CD4-positive, CD25-positive, alpha-beta regulatory T cell (primary cell): ENCODE measurements around the gene TUBB1. TPM values are rescaled to one million over a fixed set of nuclear protein-coding genes. Genes with fewer than 3 reads are reported as not detected.
A peak's percentile ranks its signal among the peaks of the same experiment; 100 is the strongest.

ENCODE experiments used
- ATAC-seq, 2 donors: fragments of 150-1000 bp; cut with Tn5 transposase; one replicate each; pipeline ENCODE4 v1.10.0; 2021; ENCODE audit warnings: low read depth in 2 of 2, moderate number of reproducible peaks in 2 of 2, moderate library complexity in 1 of 2
- DNase-seq, 3 donors: peaks; one replicate each; pipeline versions ENCODE4 v3.0.0 to v3.0.0-alpha.2; 2012 to 2022; ENCODE audit warnings: mixed read lengths in 1 of 3
- H3K27ac ChIP-seq: one replicate; pipeline ENCODE4 v1.7.0; 2013; ENCODE audit warnings: mild to moderate bottlenecking, low read length; ENCODE audit not compliant: insufficient read depth, poor library complexity, severe bottlenecking
- H3K27me3 ChIP-seq: one replicate; pipeline ENCODE4 v1.7.0; 2013; ENCODE audit warnings: low read length; ENCODE audit not compliant: control insufficient read depth, insufficient read depth
- H3K36me3 ChIP-seq: one replicate; pipeline ENCODE4 v1.7.0; 2013; ENCODE audit warnings: mild to moderate bottlenecking, low read length, moderate library complexity; ENCODE audit not compliant: control insufficient read depth, insufficient read depth
- H3K4me1 ChIP-seq: 2 replicates; pipeline ENCODE4 v1.7.0; 2013; ENCODE audit warnings: mild to moderate bottlenecking, low read length; ENCODE audit not compliant: insufficient read depth, control insufficient read depth, poor library complexity, severe bottlenecking
- H3K4me3 ChIP-seq: one replicate; pipeline ENCODE4 v1.7.0; 2013; ENCODE audit warnings: low read depth, mild to moderate bottlenecking, low read length, moderate library complexity
- H3K9me3 ChIP-seq, 2 experiments: 1 replicate in 1 of 2; 2 replicates in 1 of 2; pipeline ENCODE4 v1.7.0; 2013; ENCODE audit warnings: low read length in 2 of 2, mild to moderate bottlenecking in 1 of 2, moderate library complexity in 1 of 2; ENCODE audit not compliant: control insufficient read depth in 2 of 2
- H3K27ac Mint-ChIP-seq, 3 donors: one replicate each; pipeline ENCODE4 v1.8.0; 2020 to 2022; ENCODE audit warnings: mild to moderate bottlenecking in 3 of 3, mixed read lengths in 3 of 3, moderate library complexity in 2 of 3
- H3K27me3 Mint-ChIP-seq: one replicate; pipeline ENCODE4 v1.8.0; 2022; ENCODE audit warnings: mild to moderate bottlenecking, mixed read lengths
- H3K36me3 Mint-ChIP-seq: one replicate; pipeline ENCODE4 v1.8.0; 2020; ENCODE audit warnings: mixed read lengths
- H3K4me1 Mint-ChIP-seq, 4 donors: one replicate each; pipeline ENCODE4 v1.8.0; 2020 to 2022; ENCODE audit warnings: mixed read lengths in 4 of 4, mild to moderate bottlenecking in 1 of 4
- H3K4me3 Mint-ChIP-seq, 4 donors: one replicate each; pipeline ENCODE4 v1.8.0; 2020 to 2022; ENCODE audit warnings: mild to moderate bottlenecking in 4 of 4, mixed read lengths in 4 of 4, moderate library complexity in 3 of 4
- H3K9me3 Mint-ChIP-seq, 7 donors: one replicate each; pipeline ENCODE4 v1.8.0; 2020 to 2022; ENCODE audit warnings: mixed read lengths in 7 of 7, mild to moderate bottlenecking in 3 of 7, moderate library complexity in 2 of 7
- polyA plus RNA-seq, 4 donors: library from polyadenylated mRNA; unstranded; fragments of 300-500 nt; fragmentation: Illumina TruSeq; gene quantifications; one replicate each; pipeline ENCODE4 v1.2.3, GENCODE V29; 2021
- total RNA-seq: library from RNA; stranded (reverse); gene quantifications from one replicate; pipeline ENCODE4 v1.2.3, GENCODE V29; 2022

Gene TUBB1
- total and polyA plus RNA-seq, 5 donors from 2014 or later: 0.07 to 31.7 (median 0.14) TPM

- no peak for DNase-seq
- H3K36me3 Mint-ChIP-seq: no peaks in the 10 kb centered on the region
- Histone ChIP-seq H3K27me3 (peaks cover 17% of the 10 kb centered on the region), H3K4me1 (no peaks in the 10 kb centered on the region), H3K27ac (no peak overlapping the region), H3K9me3 (no peaks in the 10 kb centered on the region), H3K4me3 (no peak overlapping the region), H3K36me3 (no peaks in the 10 kb centered on the region)
- peaks cover 31% of the 10 kb centered on the region for H3K27me3 Mint-ChIP-seq
- H3K27ac Mint-ChIP-seq: no peak overlapping the region
- peaks cover 0 to 2% (median 0%) of the 10 kb centered on the region in 4 donors for H3K4me1 Mint-ChIP-seq
- H3K4me3 Mint-ChIP-seq: no peak overlapping the region
- H3K9me3 Mint-ChIP-seq: no peaks in the 10 kb centered on the region
- ATAC-seq: no peak
Measured at GRCh38 chr20:59069026-59069425, 49.8 kb downstream of the TUBB1 start.

GRCh38 chr20:59071216-59071615 lies 52.0 kb downstream of the TUBB1 start:
- ATAC-seq: no peak
- H3K27me3 ChIP-seq: peaks cover 13% of the 10 kb centered on the region
- H3K9me3 Mint-ChIP-seq: no peaks in the 10 kb centered on the region
- H3K9me3 ChIP-seq: no peaks in the 10 kb centered on the region
- DNase-seq: no peak
- H3K27me3 Mint-ChIP-seq: peaks cover 28% of the 10 kb centered on the region
- H3K27ac Mint-ChIP-seq: no peak overlapping the region
- no peaks in the 10 kb centered on the region for H3K36me3 Mint-ChIP-seq
- no peaks in the 10 kb centered on the region for H3K36me3 ChIP-seq
- H3K4me1 Mint-ChIP-seq: peaks cover 0 to 6% (median 2%) of the 10 kb centered on the region in 4 donors
- H3K27ac ChIP-seq: no peak overlapping the region
- no peaks in the 10 kb centered on the region for H3K4me1 ChIP-seq
- no peak overlapping the region for H3K4me3 Mint-ChIP-seq
- no peak overlapping the region for H3K4me3 ChIP-seq

GRCh38 chr20:59073582-59073981 lies 54.4 kb downstream of the TUBB1 start:
- ATAC-seq (no peak), DNase-seq (no peak)
- peaks cover 36% of the 10 kb centered on the region for H3K27me3 Mint-ChIP-seq

DNA sequence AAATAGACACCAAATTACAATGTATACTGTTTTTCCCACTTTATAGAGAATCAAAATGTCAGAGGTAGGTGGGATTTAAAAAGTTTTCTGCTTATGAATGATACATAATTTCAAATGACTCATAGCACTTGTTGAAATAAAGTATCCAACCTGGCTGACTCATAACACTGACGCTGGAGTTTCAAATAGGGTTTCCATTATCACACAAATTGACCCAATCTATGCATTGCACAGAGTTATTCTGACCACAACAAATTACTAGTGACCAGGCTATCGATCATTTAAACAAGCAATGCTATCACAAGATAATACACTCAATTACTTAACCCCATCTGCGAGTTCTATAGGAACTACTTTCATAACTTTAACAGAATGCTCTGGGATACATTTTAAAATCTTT lies 55.2 kb downstream of the TUBB1 start:
- Histone ChIP-seq H3K36me3 (no peaks in the 10 kb centered on the region), H3K27ac (no peak overlapping the region), H3K4me3 (no peak overlapping the region), H3K9me3 (no peaks in the 10 kb centered on the region), H3K4me1 (no peaks in the 10 kb centered on the region), H3K27me3 (peaks cover 8% of the 10 kb centered on the region)
- H3K9me3 Mint-ChIP-seq: no peaks in the 10 kb centered on the region
- H3K27me3 Mint-ChIP-seq: peaks cover 34% of the 10 kb centered on the region
- no peak for ATAC-seq
- H3K36me3 Mint-ChIP-seq: no peaks in the 10 kb centered on the region
- DNase-seq: peak in 1 of 3 donors; percentile 23
- H3K4me1 Mint-ChIP-seq: peaks cover 0 to 9% (median 7%) of the 10 kb centered on the region in 4 donors
- peak overlapping the region in 1 of 3 donors; percentile 45 for H3K27ac Mint-ChIP-seq
- H3K4me3 Mint-ChIP-seq: no peak overlapping the region

More at GRCh38 chr20:59073582-59073981, 54.4 kb downstream of the TUBB1 start:
- Mint-ChIP-seq H3K4me3 (no peak overlapping the region), H3K9me3 (no peaks in the 10 kb centered on the region), H3K4me1 (peaks cover 0 to 8% (median 7%) of the 10 kb centered on the region in 4 donors), H3K36me3 (no peaks in the 10 kb centered on the region), H3K27ac (no peak overlapping the region)
- no peak overlapping the region for H3K4me3 ChIP-seq
- H3K36me3 ChIP-seq: no peaks in the 10 kb centered on the region
- no peak overlapping the region for H3K27ac ChIP-seq
- peaks cover 11% of the 10 kb centered on the region for H3K27me3 ChIP-seq
- H3K4me1 ChIP-seq: no peaks in the 10 kb centered on the region
- no peaks in the 10 kb centered on the region for H3K9me3 ChIP-seq

DNA sequence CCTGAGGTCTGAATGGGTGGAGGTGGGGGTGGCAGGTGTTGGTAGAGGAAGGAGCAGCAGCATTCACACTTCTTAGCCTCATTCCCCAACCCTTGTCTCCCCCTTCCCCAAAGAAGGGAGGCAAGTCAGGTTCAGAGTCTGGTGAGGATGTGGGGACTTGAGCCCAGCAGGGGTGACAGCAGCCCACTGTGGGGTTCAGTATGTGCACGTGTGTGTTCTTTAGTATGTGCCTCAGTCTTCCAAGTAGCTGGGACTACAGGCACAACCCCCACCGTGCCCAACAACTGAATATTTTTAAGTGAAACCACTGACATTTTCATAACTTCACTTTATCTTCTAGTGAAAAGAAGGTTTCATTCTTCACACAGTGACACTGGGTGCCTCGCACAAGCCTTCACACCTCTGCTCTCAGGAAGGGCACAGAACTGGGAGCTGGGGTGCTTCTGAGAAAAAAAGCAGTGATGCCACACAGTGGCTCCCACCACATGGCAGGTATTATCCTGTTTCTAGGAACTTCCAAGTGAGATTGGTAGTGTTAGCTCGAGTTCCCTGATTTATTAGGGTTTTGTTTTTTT lies 56.8 kb downstream of the TUBB1 start:
- Mint-ChIP-seq H3K27me3 (peaks cover 29% of the 10 kb centered on the region), H3K27ac (no peak overlapping the region), H3K9me3 (no peaks in the 10 kb centered on the region), H3K36me3 (no peaks in the 10 kb centered on the region), H3K4me3 (no peak overlapping the region), H3K4me1 (peaks cover 0 to 9% (median 8%) of the 10 kb centered on the region in 4 donors)
- Histone ChIP-seq H3K9me3 (no peaks in the 10 kb centered on the region), H3K4me3 (no peak overlapping the region), H3K27me3 (peaks cover 6% of the 10 kb centered on the region), H3K36me3 (no peaks in the 10 kb centered on the region), H3K27ac (no peak overlapping the region), H3K4me1 (no peaks in the 10 kb centered on the region)
- DNase-seq (peak in 1 of 3 donors; percentile 30), ATAC-seq (peak in 1 of 2 donors; percentile 36)

Other genes starting within 250 kb of the TUBB1 start
- gene GNAS-AS1, start 168.5 kb upstream of the TUBB1 start, total RNA-seq: 0.54 TPM
- not detected for gene GNAS-AS1, start 168.5 kb upstream of the TUBB1 start, polyA plus RNA-seq
- gene GNAS, start 166.7 kb upstream of the TUBB1 start, total RNA-seq: 890 TPM
- 100 to 1,000 TPM; 127 to 171 (median 154) TPM for gene GNAS, start 166.7 kb upstream of the TUBB1 start, polyA plus RNA-seq
- 66.3 TPM for gene NELFCD, start 38.2 kb upstream of the TUBB1 start, total RNA-seq
- 10 to 100 TPM; 58.6 to 68.2 (median 59.4) TPM for gene NELFCD, start 38.2 kb upstream of the TUBB1 start, polyA plus RNA-seq
- gene CTSZ, start 12.2 kb upstream of the TUBB1 start, total RNA-seq: 26.6 TPM
- 1 to 10 TPM; 1.8 to 3.4 (median 3.2) TPM for gene CTSZ, start 12.2 kb upstream of the TUBB1 start, polyA plus RNA-seq
- 54.9 TPM for gene ATP5F1E, start 12.9 kb downstream of the TUBB1 start, total RNA-seq
- 100 to 1,000 TPM in 2 of 4 donors, 10 to 100 TPM in 2; 85.6 to 145 (median 102) TPM for gene ATP5F1E, start 12.9 kb downstream of the TUBB1 start, polyA plus RNA-seq
- 50.4 TPM for gene PRELID3B, start 23.4 kb downstream of the TUBB1 start, total RNA-seq
- 10 to 100 TPM; 33.8 to 44.7 (median 37.6) TPM for gene PRELID3B, start 23.4 kb downstream of the TUBB1 start, polyA plus RNA-seq
- 90.3 TPM for gene ZNF831, start 144.4 kb downstream of the TUBB1 start, total RNA-seq
- gene ZNF831, start 144.4 kb downstream of the TUBB1 start, polyA plus RNA-seq: 10 to 100 TPM; 15.9 to 22.1 (median 17.6) TPM